AG09319 (cell line): ENCODE measurements around the gene WSCD2.

Experiments
- DNase-seq: peaks from one replicate; pipeline ENCODE4 v3.0.0-alpha.2; 2010; ENCODE audit warnings: low read depth; ENCODE audit errors: extremely low read depth
- TF ChIP-seq, protein P1 (sequence below): IDR thresholded peaks from 2 replicates; pipeline ENCODE4 v1.5.1; 2011; ENCODE audit warnings: low read depth, mild to moderate bottlenecking, inconsistent platforms, low read length, moderate library complexity

WSCD2 gene

GRCh38 chr12:108146035-108146893 is 17.2 kb downstream of the WSCD2 start:
- DNase-seq: no peak
- TF ChIP-seq, protein P1, sequence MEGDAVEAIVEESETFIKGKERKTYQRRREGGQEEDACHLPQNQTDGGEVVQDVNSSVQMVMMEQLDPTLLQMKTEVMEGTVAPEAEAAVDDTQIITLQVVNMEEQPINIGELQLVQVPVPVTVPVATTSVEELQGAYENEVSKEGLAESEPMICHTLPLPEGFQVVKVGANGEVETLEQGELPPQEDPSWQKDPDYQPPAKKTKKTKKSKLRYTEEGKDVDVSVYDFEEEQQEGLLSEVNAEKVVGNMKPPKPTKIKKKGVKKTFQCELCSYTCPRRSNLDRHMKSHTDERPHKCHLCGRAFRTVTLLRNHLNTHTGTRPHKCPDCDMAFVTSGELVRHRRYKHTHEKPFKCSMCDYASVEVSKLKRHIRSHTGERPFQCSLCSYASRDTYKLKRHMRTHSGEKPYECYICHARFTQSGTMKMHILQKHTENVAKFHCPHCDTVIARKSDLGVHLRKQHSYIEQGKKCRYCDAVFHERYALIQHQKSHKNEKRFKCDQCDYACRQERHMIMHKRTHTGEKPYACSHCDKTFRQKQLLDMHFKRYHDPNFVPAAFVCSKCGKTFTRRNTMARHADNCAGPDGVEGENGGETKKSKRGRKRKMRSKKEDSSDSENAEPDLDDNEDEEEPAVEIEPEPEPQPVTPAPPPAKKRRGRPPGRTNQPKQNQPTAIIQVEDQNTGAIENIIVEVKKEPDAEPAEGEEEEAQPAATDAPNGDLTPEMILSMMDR: no peak

- TF ChIP-seq, protein P1: no peak
- no peak for DNase-seq
Observed at GRCh38 chr12:108147279-108147678, 18.2 kb downstream of the WSCD2 start.

DNA sequence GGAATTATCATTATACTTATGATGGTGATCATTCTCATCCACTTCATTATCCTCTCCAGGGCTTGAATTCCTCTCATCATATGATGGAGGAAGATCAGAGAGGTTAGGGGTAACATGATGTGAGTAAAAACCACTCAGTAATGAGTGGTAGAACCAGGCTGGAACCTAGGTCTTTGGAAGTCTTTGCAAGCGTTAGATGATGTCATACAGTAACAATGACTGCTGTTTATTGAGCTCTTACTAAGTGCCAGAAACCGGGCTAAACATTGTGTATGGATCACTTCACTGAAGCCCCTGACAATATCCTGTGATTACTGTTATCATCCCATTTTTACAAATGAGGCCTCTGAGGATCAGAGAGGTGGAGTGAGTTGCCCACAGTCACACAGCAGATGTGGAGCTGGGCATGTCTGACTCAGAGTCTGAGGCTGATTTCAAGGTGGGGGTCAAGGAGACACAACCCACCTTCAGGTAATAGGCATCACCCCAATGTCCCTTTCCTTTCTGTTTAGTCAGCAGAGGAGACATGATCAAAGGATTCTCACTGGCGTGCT is 19.5 kb downstream of the WSCD2 start:
- TF ChIP-seq, protein P1: no peak
- DNase-seq: no peak

GRCh38 chr12:108150436-108150835 is 21.3 kb downstream of the WSCD2 start:
- TF ChIP-seq, protein P1: no peak

DNA sequence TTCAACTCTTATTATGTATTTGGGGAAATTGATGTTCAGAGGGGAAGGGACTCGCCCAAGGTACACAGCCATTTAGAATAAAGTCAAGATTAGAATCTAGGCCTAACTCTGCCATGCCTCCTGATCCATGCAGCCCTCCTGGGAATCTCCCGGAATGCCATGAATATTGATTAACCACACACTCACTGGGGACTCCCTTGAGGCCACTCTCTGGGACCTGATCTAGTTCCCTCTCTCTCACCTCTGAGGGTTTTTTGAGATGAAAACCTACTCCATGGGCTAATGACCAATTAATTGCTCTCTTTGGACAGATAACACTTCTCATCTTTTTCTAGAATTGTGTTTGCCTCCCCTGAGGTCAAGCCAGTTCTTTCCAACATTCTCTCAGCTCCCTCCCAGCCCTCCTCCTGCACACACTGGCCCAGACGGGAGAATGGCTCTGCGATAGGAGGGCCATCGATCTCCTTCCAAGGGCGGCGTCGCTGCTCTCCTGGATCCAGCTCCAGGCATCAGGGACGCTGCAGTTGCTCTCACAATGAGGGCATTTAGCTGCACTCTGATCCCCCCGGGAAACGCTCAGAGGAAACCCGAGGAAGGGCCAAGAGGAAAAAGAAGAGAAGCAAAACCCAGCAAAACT is 22.6 kb downstream of the WSCD2 start:
- TF ChIP-seq, protein P1: no peak
- DNase-seq: no peak

More at GRCh38 chr12:108150436-108150835, 21.3 kb downstream of the WSCD2 start:
- DNase-seq: no peak

GRCh38 chr12:108152170-108152538 is 23.1 kb downstream of the WSCD2 start:
- no peak for DNase-seq
- TF ChIP-seq, protein P1: no peak

- TF ChIP-seq, protein P1: no peak
- DNase-seq: no peak
Observed at GRCh38 chr12:108156717-108157116, 27.6 kb downstream of the WSCD2 start.
